Measurements from ENCODE around the gene DNASE2B.

DNA sequence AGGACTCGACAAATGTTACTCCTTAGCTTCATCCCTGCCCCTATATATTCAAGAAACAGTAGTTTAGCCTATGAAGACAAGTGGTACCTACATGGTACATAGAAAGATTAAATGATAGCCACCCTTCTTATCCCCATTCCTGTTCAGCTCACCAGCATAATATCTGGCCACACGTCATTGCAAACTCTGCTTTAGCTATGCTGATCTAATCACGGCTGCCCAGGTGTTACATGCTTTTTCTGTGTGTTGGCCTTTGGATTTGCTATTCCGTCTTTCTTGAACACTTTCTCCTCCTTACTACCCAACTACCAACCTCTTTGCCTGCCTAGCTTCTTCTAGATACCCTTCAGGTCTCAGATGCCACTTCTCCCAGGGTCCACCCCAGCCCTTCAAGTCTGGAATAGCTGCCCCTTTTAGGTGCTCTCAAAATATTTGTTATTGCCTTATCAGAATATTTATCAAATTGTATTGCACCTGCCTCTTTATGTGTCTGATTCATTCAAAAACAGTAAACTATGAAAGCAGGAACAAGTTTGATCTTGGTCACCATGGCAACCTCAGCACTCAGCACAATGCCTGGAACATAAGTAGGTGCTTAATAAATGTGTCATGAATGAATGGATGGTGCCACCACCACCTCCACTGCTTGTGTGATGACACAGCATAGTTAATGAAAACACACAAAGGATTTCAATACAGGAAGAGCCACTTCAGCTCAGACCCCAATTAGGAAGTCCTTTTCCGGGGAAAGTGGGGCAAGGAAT, 11.4 kb upstream of the DNASE2B start:
- TF ChIP-seq, protein P1, sequence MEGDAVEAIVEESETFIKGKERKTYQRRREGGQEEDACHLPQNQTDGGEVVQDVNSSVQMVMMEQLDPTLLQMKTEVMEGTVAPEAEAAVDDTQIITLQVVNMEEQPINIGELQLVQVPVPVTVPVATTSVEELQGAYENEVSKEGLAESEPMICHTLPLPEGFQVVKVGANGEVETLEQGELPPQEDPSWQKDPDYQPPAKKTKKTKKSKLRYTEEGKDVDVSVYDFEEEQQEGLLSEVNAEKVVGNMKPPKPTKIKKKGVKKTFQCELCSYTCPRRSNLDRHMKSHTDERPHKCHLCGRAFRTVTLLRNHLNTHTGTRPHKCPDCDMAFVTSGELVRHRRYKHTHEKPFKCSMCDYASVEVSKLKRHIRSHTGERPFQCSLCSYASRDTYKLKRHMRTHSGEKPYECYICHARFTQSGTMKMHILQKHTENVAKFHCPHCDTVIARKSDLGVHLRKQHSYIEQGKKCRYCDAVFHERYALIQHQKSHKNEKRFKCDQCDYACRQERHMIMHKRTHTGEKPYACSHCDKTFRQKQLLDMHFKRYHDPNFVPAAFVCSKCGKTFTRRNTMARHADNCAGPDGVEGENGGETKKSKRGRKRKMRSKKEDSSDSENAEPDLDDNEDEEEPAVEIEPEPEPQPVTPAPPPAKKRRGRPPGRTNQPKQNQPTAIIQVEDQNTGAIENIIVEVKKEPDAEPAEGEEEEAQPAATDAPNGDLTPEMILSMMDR (IDR thresholded peaks at IDR 0.05) = no peak
- TF ChIP-seq POLR2A (IDR thresholded peaks at IDR 0.05) = no peak

Data from stomach (tissue), 4 donors.